Measurements from ENCODE around the gene SLC25A1.
"Not testable (repeated sequence)": the region's sequence is repeated elsewhere in the genome, so short reads cannot be mapped to it uniquely, and the experiment has no call there.

SLC25A1 gene

DNA sequence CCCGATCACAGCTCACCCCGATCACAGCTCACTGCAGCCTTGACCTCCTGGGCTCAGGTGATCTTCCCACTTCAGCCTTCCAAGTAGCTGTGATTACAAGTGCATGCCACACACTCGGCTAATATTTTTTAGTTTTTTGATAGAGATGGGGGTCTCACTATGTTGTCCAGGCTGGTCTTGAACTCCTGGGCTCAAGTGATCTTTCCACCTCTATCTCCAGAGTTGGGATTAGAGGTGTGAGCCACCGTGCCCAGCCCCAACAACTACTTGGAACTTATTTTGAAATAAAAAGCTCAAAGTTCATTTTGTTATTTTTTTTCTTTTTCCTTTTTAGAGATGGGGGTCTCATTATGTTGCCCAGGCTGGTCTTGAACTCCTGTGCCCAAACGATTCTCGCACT is 27.8 kb upstream of the SLC25A1 start:
- DNase-seq (ENCODE audit: low read depth, low spot score) = no peak

DNA sequence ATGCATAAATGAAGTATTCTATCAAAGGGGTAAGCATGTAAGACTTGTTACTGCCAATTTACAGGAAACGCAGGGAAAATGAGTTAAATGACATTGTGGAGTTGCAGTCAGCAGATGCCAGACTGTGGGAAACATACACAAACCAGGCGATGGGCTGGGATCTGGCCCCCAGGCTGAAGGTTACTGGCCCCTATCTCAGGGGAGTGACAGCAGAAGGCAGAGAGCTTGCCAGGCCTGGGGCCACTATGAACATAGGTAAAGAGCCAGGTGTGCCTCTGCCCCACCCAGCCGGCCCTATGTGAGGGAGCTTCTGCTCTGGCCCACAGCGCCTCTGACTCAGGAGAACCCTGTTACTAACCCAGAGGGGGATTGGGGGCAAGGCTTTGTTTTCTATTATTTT is 26.1 kb upstream of the SLC25A1 start:
- no peak for DNase-seq (ENCODE audit: low read depth, low spot score)

DNA sequence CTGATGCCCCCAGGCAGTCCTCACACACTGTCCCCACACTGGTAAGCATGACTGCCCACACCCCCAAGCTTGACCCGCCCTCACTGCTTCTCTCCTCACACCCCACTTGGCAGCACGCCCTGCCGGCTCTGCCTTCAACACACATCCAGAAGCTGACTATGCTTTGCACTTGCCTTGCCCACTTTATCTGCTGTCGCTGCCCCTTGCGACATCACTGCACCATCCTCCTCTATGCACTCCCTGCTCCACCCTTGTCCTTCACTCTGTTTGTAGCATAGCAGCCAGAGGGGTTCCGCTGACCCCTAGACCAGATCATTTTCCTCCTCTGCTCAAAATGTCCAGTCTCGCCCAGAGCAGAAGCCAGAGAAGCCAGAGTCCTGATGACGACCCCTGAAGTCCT is 25.3 kb upstream of the SLC25A1 start:
- no peak for DNase-seq (ENCODE audit: low read depth, low spot score)

DNA sequence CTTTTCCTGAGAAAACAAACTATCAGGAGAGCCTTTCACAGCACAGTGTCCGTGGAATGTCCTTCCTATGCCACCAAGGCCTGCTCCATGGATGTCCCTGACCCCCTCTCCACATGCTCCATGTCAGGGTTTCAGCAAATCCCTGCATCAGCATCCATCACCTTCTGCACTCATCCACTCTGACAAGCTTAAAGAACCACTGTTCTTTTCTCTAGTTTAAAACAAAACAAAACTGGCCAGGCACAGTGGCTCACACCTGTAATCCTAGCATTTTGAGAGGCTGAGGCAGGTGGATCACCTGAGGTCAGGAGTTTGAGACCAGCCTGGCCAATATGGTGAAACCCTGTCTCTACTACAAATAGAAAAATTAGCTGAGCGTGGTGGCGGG is 24.3 kb upstream of the SLC25A1 start:
- not testable (repeated sequence) for DNase-seq (ENCODE audit: low read depth, low spot score)

DNA sequence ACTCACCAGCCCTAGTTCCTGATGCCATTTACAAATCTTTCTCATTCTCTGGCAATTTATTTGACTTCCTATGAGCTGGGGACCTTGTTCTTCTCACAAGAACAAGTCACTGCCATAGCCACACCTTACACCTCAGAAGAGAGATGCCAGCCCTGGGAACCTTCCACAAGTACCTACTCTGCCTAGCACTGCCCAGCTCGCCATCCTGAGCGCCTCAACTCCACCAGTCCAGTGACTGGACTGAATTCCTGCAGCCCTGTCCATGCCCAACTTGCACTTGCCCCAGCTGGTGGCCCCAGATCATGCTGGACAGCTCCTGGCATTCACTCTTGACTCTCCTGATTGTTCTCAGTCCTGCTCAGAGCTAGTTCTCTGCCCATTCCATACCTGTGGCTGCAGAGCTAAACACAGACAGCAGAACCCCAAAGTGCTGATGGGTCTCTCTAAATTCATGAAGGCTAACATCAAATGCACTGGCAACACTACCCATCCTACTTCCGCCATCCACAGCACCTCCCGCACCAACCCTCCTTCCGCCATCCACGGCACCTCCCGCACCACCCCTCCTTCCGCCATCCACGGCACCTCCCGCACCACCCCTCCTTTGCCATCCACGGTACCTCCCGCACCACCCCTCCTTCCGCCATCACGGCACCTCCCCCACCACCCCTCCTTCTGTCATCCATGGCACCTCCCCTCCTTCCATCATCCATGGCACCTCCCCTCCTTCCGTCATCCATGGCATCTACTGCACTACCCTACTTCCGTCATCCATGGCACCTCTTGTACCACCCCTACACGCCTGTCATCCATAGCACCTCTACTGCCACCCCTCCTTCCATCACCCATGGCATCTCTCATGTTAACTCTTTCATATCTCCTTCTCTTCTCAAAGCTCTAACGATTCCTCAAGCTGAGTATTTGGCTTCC is 23.6 kb upstream of the SLC25A1 start:
- DNase-seq (ENCODE audit: low read depth, low spot score) = no peak

DNA sequence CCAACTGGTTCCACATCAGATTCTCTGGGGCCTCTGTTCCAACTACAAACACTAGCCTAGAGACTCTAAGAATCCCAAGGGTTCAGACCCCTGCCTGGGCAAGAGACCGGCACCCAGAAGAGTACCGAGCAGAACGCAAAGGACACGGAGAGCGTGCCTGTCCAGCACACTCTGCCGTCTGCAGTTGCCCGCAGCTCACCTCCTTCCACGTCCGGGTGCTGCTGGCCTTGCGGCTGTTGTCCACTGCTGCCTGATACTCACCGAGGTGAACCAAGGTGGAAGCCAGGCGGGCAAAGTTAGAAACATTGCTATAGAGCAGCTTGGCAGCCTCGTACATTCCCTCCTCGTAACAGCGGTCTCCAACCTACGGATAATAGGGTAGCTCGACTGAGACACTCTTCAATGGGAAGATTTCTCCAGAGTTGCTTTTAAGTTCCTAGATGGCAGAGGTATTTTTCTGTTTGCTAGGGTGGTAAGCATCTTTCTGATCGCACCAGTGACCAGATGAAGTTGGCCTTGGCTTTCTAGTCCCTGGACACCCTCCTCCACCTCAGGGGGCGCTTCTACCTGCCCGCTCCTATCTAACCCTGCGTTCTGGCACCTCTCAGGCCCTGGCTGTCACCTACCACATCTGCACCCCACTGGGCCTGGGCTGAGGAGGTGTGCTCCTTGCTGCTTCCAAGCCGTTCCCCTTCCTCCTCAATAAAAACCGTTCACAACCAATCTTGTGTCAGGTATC is 22.8 kb upstream of the SLC25A1 start:
- no peak for DNase-seq (ENCODE audit: low read depth, low spot score)

DNA sequence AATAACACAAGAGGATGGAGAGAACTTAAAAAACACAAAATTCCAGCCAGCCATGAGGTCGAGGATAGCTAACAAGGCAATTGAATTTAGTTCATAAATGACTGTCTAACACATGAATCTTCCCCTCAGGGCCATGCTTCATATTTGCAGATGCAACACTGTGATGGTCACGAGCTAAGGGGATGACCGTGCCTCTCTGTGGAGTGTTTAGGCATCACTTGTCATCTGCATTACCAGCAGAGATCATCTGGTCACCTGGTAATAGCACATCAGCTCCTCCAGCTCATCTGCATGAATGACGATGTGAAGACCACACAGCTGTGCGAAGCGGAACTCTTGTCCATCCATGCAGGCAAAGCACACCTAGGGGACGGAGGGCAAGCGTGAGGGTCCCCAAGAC is 20.9 kb upstream of the SLC25A1 start:
- no peak for DNase-seq (ENCODE audit: low read depth, low spot score)

DNA sequence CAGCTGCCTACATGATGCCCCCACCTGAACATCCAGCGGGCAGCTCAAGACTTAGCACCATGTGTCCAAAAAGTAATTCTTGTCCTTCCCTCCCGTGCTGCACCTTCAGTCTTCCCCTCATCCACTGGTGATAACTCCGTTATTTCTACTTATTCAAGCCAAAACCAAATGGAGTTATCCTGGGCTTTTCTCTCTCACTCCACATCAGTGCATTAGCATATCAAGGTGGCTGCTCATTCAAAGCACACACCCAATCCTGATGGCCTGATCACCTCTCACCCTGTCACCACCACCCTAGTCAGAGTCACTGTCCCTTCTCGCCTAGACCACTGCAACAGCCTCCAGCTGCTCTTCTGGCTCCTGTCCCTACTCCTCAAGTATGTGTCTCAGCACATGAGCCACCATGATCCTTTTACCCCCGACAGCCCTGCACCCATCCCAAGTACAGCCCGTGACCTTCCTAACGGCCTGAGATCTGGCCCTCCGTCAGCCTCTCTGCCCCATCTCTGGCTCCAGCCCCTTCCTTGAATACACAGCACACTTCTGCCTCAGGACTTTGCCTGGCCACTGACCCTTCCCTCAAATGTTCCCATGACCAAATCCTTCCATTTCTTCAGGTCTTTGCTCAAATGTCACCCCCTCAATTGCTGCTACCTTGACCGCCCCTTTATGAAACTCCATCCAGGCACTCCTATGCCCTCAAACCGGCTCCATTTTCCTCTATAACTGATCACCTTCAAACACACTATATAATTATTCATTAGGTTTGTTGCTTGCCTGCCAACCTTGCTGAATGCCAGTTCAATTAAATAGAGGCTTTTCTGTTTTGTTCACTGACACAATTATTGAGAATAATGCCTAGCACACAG is 19.7 kb upstream of the SLC25A1 start:
- no peak for DNase-seq (ENCODE audit: low read depth, low spot score)

DNA sequence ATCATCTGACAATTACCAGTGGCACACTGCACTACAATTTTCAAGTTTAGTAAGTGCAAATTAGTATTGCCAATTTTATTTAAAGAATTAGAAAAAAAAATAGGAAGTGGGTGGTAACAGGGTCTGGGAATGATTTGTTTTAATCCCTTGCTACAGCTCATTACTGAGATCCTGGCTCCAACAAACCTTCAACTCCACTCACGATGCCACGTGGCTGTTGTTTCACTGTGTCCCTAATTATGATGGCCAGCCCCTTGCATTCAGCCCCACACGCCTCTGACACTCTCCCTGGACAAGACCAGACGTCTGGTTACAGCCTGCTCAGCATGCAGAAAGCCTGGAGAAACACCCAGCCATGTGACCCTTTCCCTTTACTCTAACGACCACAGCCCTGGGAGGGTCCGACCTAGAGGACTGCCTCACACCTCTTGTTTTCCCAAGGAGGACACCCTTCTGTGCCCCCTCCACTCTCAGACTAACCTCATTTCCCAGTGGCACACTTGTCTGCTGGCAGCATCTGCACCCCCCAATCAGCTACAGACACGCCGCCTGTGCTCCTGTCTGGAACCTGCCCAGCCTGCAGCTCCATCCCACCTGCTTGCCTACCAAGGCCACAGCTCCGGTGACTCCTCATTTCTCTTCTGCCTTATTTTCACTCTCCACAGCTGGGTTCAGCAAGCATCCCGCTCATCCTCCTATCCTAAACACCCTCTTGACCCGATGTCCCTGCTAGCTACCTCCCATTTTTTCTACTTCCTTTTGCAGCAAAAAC is 18.5 kb upstream of the SLC25A1 start:
- DNase-seq (ENCODE audit: low read depth, low spot score) = no peak

DNA sequence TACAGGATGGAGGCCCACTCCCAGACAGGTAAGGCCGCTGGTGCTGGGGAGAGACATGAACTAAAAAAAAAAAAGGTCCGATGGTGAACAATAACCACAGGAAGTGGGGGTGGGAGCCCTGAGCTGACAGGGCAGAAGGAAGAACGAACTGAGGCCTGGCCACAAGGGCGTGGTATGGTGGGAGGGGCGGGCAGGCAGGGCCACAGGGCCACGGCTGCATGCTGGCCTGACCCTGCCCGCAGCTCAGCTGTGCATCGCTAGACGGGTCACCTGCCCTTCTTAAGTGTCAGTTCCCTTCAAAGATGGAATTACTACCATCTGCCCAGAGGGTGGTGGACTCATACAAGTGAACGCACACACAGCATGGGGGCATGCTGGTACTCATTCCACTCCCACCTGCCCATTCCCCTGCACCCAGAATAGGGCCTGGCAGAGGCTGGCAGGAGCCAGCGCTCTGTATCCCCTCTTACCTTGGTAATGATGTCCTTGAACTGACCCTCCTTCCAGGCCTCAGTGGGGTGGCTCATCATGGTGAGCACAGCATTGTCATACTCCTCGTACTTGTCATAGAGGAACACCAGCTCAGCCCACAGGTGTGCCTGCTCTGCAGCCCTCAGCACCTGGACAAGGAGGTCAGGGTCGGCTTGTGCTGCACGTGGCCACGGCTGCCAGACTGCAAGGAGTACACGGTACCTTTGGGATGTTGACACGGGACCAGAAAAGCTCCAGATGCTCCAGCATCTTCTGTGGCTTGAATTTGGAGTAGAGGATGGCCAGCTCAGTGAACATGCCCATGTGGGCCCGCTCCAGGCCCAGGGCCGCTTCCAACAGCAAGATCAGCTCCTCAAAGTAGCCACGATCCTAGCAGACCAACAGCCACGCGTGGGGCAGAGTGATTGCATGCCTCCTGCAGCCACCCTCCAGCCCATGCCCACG is 17.5 kb upstream of the SLC25A1 start:
- no peak for DNase-seq (ENCODE audit: low read depth, low spot score)

DNA sequence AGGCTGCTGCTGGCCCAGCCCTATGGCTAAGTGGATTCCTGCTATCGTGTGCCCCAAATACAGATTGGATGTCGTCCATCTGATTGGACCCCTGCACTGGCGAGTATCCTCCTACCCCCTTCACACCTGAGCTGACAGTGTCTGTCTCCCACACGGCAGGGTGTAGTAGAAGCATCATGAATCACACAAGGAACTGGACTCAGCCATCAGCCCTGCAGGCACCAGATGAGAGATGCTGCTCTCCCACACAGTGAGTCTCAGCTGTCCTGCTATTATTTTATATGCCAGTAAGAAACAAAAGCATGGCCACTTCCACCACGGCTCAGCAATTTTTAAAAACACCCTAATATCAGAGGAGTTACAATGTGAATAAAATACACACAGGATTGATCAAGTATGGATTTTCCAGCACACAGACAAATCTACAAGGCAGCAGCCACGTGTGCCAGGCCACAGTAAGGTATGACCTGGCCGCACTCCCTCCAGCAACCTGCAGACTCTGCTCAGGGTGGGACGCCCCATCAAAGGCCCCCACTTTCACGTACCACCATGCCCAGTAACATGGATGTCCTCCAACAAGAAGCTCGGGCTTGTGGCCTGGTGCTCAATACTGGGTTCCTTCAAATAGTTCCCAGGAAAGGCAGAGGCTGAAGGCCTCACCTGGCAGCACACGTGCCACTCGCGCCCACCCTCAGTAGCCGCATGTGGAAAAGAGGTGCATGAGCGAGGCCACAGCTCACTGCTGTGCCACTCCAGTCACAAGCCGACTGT is 16.4 kb upstream of the SLC25A1 start:
- no peak for DNase-seq (ENCODE audit: low read depth, low spot score)

DNA sequence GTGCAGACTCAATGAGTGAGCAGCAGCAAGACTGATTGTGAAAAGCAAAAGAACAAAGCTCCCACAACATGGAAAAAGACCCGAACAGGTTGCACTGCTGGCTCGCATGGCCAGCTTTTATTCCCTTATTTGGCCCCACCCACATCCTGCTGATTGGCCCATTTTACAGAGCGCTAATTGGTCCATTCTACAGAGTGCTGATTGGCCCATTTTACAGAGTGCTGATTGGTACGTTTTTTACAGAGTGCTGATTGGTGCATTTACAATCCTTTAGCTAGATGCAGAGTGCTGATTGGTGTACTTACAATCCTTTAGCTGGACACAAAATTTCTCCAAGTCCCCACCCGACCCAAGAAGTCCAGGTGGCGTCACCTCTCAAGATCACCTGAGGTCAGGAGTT is 15.3 kb upstream of the SLC25A1 start:
- DNase-seq (ENCODE audit: low read depth, low spot score) = no peak

DNA sequence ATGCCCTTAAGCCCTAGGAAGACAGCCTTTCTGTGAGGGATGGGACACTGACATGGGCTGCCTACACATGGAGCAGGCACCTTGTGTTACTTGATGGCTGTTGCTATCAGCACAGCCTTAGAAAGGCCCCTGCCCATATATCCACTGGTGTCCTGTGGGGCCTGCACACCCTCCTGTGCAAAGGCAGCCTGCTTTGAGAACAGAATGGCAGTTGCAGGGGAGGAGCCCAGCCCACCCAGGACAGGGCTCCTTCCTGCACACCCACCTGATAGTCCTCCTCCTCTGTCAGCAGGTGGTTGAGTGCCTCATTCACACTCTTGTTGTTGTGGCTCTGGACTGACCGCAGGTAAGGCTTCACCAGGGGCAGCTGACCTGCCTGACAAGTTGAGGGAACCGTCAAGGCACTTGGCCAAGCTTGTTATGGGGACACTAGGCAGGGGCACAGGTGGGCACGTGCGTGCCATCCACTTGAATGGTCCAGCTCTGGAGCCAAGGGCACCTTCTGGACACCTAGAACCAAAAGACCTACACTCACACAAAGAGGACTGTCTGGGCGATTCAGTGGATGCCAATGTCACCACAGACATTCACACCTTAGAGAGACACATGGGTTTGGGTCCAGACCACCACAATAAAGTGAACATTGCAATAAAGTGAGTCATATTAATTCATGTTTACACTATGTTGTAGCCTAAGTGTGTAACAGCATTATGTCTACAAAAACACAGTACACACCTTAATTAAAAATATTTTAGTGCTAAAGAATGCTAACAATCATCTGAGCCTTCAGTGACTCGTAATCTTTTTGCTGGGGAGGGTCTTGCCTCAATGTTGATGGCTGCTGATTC is 9.4 kb upstream of the SLC25A1 start:
- DNase-seq (ENCODE audit: low read depth, low spot score) = no peak

DNA sequence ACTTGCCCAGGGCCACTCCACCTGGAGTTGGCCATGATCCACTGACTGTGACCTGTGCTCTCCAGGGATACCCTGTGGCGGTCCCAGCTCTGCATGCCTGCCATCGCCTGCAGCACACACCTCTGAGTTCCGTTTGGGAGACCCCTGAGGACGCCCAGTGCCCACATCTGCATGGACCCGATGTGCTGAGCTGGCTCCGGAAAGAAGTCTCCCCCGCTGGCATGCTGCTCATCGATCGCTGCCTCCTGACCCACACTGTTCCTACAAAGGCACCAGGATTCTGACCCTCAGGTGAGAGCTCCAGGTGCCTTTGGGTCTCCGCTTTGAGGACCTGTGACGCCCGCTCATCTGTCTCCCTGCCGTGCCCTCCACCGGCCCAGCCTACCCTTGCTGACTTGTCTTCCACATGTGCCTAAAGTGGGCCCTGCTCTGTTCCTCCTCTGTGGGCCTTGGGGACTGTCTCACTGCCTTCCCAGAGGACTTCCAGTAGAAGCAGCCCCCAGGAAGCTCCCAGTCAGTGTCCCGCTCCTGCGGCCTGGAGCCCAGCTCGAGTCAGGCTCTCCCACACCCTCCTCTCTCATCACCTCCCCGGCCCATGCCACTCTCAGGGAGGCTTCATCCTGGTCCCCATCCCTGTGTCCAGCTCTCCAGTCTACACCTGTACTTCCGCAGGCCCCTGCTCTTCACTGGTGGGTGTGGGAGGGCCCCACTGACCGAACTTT is 5.9 kb upstream of the SLC25A1 start:
- DNase-seq (ENCODE audit: low read depth, low spot score) = no peak

DNA sequence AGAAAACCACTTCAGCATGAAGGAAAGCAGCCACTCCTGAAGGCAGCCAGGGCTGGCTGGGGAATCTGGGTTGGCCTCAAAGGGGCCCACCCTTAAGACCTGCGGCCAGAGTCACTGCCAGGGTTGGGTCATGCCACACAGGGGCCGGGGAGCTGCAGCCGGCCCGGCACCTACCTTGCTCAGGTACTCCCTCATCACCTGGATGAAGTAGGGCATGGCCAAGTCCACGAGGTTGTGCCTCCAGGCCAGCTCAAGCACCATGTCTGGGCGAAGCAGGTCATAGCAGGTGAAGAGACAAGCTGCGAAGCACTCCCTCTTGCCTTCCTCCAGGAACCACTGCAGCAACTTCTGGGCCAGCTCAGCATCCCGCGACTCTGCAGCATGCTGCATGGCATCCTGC is 4.7 kb upstream of the SLC25A1 start:
- no peak for DNase-seq (ENCODE audit: low read depth, low spot score)

DNA sequence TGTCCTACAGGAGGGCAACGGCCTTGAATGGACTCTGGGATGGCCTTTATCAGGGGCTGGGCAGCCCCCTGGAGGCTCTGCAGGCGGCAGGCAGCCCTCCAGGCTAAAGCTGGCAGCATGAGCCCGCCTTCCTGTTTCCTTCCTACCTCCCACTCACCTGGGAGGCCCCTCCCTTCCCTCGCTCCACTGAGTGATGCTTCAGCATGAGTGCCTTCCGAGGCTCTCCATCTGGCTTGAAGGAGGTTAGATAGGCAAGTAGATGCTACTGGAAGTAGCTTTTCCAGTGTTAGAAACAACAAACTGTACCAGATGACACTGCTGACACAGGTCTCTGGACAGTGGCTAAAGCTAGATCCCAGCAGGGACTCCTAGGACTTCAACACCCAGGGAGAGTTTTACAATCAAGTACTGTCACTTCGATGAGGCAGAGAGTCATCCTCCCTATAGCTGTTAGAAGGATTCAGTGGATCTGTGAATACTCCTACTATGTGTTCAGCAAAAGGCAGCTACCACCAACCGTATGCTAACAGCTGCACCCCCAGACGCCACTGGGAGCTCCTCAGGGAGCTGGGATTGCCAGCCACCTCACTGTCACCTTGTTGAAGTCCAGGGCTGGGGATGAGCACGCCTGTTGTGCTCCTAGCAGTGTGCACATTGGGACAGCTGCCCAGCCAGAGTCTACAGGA is 4.1 kb upstream of the SLC25A1 start:
- no peak for DNase-seq (ENCODE audit: low read depth, low spot score)

DNA sequence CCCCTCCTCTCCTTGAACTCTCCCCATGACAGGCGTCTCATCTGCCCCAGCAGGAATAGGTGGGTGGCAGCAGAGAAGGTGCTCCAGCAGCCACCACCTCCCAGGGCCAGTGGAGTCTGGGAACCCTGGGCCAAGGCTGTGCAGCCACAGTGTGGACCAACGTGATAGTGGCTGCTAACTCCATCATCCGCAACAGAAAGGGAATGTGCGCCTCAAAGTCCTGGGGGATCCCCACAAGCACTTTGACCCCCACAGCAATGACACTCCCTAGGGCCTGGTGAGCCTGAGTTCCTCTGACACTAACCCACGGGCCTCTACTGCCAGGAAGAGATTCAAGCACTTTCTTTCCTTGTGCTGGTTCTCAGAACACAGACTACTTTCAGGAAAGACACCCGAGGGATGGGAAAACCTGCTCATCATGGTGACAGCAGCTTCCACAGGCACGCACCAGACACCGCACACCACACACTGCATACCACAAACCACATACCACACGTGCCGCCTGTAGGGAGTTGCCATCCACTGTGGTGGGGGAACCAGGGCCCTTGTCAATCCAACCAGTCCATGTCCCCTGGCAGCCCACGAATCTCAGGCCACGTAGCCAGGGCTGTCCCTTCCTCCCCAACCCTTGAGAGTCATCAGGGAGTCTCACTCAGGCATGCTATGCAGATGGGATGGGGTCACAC is 3.4 kb upstream of the SLC25A1 start:
- no peak for DNase-seq (ENCODE audit: low read depth, low spot score)
